ENCODE results near the gene SERPING1.

- TF ChIP-seq, protein P1, sequence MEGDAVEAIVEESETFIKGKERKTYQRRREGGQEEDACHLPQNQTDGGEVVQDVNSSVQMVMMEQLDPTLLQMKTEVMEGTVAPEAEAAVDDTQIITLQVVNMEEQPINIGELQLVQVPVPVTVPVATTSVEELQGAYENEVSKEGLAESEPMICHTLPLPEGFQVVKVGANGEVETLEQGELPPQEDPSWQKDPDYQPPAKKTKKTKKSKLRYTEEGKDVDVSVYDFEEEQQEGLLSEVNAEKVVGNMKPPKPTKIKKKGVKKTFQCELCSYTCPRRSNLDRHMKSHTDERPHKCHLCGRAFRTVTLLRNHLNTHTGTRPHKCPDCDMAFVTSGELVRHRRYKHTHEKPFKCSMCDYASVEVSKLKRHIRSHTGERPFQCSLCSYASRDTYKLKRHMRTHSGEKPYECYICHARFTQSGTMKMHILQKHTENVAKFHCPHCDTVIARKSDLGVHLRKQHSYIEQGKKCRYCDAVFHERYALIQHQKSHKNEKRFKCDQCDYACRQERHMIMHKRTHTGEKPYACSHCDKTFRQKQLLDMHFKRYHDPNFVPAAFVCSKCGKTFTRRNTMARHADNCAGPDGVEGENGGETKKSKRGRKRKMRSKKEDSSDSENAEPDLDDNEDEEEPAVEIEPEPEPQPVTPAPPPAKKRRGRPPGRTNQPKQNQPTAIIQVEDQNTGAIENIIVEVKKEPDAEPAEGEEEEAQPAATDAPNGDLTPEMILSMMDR (IDR thresholded peaks at IDR 0.05) = no peak
- TF ChIP-seq POLR2A (IDR thresholded peaks at IDR 0.05) = no peak
Observed at GRCh38 chr11:57640068-57640800, 42.7 kb downstream of the SERPING1 start.

Data from thyroid gland (tissue), 4 donors.